Tibial nerve (tissue), 3 donors: ENCODE results near the gene POLDIP3.
"Not testable (repeated sequence)": the region's sequence is repeated elsewhere in the genome, so short reads cannot be mapped to it uniquely, and the experiment has no call there.

Experiments
- POLR2A ChIP-seq, 2 donors: fragments of 450-650 bp; IDR thresholded peaks; one replicate each; pipeline ENCODE4 v1.6.1; 2017; ENCODE audit warnings: antibody characterized with exemption in 2 of 2, mild to moderate bottlenecking in 2 of 2, moderate library complexity in 2 of 2
- TF ChIP-seq, protein P1 (sequence below), 5 experiments: fragments of 200-600 bp in 3 of 5; fragments of 450-650 bp in 2 of 5; sonication (generic) in 3 of 5; IDR thresholded peaks; one replicate each; pipeline ENCODE4 v1.5.1; 2016 to 2019; ENCODE audit warnings: antibody characterized with exemption in 5 of 5, mild to moderate bottlenecking in 3 of 5, moderate library complexity in 2 of 5

DNA sequence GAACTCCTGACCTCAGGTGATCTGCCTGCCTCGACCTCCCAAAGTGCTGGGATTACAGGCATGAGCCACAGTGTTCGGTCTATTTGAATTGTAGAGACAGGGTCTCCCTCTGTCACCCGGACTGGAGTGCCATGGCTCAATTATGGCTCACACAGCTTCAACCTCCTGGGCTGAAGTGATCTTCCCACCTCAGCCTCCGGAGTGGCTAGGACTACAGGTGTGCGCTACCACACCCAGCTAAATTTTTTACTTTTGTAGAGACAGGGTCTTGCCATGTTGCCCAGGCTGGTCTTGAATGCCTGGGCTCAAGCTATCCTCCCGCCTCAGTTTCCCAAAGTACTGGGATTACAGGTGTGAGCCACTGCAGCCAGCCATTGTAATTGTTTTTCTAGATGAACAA lies 46.7 kb downstream of the POLDIP3 start:
- not testable (repeated sequence) for TF ChIP-seq POLR2A (IDR thresholded peaks at IDR 0.05)
- TF ChIP-seq, protein P1, sequence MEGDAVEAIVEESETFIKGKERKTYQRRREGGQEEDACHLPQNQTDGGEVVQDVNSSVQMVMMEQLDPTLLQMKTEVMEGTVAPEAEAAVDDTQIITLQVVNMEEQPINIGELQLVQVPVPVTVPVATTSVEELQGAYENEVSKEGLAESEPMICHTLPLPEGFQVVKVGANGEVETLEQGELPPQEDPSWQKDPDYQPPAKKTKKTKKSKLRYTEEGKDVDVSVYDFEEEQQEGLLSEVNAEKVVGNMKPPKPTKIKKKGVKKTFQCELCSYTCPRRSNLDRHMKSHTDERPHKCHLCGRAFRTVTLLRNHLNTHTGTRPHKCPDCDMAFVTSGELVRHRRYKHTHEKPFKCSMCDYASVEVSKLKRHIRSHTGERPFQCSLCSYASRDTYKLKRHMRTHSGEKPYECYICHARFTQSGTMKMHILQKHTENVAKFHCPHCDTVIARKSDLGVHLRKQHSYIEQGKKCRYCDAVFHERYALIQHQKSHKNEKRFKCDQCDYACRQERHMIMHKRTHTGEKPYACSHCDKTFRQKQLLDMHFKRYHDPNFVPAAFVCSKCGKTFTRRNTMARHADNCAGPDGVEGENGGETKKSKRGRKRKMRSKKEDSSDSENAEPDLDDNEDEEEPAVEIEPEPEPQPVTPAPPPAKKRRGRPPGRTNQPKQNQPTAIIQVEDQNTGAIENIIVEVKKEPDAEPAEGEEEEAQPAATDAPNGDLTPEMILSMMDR (IDR thresholded peaks at IDR 0.05): not testable (repeated sequence)
